CD4-positive, alpha-beta T cell (primary cell): Measurements from ENCODE around the gene GBP3. TPM values are rescaled to one million over a fixed set of nuclear protein-coding genes. Genes with fewer than 3 reads are reported as not detected.
"Not testable (repeated sequence)": the region's sequence is repeated elsewhere in the genome, so short reads cannot be mapped to it uniquely, and the experiment has no call there.

Source experiments
- ATAC-seq: fragments of 200-7000 bp; cut with Tn5 transposase; one replicate; pipeline ENCODE4 v1.10.0; 2022; ENCODE audit warnings: mild to moderate bottlenecking; ENCODE audit not compliant: poor library complexity
- CTCF ChIA-PET: fragments of 350-600 bp; sonication (Branson Sonifier 250); formaldehyde crosslinking; loops from one replicate; lab custom pipeline; 2021; ENCODE audit warnings: antibody characterized with exemption, inconsistent platforms; lab: Charles Lee
- POLR2A ChIA-PET: fragments of 350-600 bp; sonication (Branson Sonifier 250); formaldehyde crosslinking; loops from one replicate; lab custom pipeline; 2021; ENCODE audit warnings: antibody characterized with exemption, inconsistent platforms; lab: Charles Lee
- DNase-seq, 14 experiments: peaks; one replicate each; pipeline ENCODE4 v3.0.0-alpha.2; 2013 to 2020; ENCODE audit warnings: mixed read lengths in 2 of 14
- H3K27ac ChIP-seq, 2 donors: one replicate each; pipeline versions ENCODE4 v1.5.1 to v1.7.0; 2013; ENCODE audit warnings: low read length in 2 of 2, low read depth in 1 of 2, mild to moderate bottlenecking in 1 of 2
- H3K27me3 ChIP-seq, 2 experiments: 1 replicate in 1 of 2; 2 replicates in 1 of 2; pipeline versions ENCODE4 v1.6.1 to v1.7.0; 2013; ENCODE audit warnings: low read length in 2 of 2, control low read depth in 1 of 2, mild to moderate bottlenecking in 1 of 2, moderate library complexity in 1 of 2; ENCODE audit not compliant: insufficient read depth in 2 of 2, control insufficient read depth in 1 of 2
- H3K36me3 ChIP-seq: one replicate; pipeline ENCODE4 v1.6.1; 2013; ENCODE audit warnings: low read length, control low read depth; ENCODE audit not compliant: insufficient read depth
- H3K4me1 ChIP-seq: one replicate; pipeline ENCODE4 v1.6.1; 2013; ENCODE audit warnings: low read length, control low read depth; ENCODE audit not compliant: insufficient read depth
- H3K4me3 ChIP-seq: one replicate; pipeline ENCODE4 v1.5.1; 2013; ENCODE audit warnings: mild to moderate bottlenecking, low read length, moderate library complexity
- H3K9me3 ChIP-seq, 2 experiments: 1 replicate in 1 of 2; 2 replicates in 1 of 2; pipeline versions ENCODE4 v1.6.1 to v1.7.0; 2013; ENCODE audit warnings: low read length in 2 of 2, mild to moderate bottlenecking in 2 of 2, control low read depth in 1 of 2, moderate library complexity in 1 of 2; ENCODE audit not compliant: control insufficient read depth in 1 of 2, insufficient read depth in 1 of 2
- H3K27ac Mint-ChIP-seq: one replicate; pipeline ENCODE4 v1.8.0; 2020; ENCODE audit warnings: mixed read lengths
- H3K27me3 Mint-ChIP-seq: one replicate; pipeline ENCODE4 v1.8.0; 2021; ENCODE audit warnings: mixed read lengths
- H3K36me3 Mint-ChIP-seq: one replicate; pipeline ENCODE4 v1.8.0; 2021; ENCODE audit warnings: low read depth, mixed read lengths
- H3K4me1 Mint-ChIP-seq: one replicate; pipeline ENCODE4 v1.8.0; 2021; ENCODE audit warnings: low read depth, mixed read lengths
- H3K4me3 Mint-ChIP-seq: one replicate; pipeline ENCODE4 v1.8.0; 2020; ENCODE audit warnings: mild to moderate bottlenecking, mixed read lengths
- H3K9me3 Mint-ChIP-seq: one replicate; pipeline ENCODE4 v1.8.0; 2020; ENCODE audit warnings: mixed read lengths
- CTCF ChIP-seq: fragments of 200-600 bp; IDR thresholded peaks from one replicate; pipeline ENCODE4 v1.8.0; 2022; ENCODE audit warnings: antibody characterized with exemption, mild to moderate bottlenecking
- intact Hi-C, 2 experiments: fragments of 100-400 bp; cut with DNase I in 1 of 2; cut with micrococcal nuclease in 1 of 2; formaldehyde crosslinking; loops; one replicate each; pipeline versions ENCODE4 v1.15.1 to v1.9.0; 2023 to 2025; cut with DNase I, micrococcal nuclease
- total RNA-seq, 174 experiments: library from RNA in 2 of 174; stranded (reverse) in 2 of 174; gene quantifications; one replicate each; pipeline ENCODE4 v1.2.3 and lab custom pipeline; 2021 to 2026

Gene GBP3
- total RNA-seq, 2 experiments from 2014 or later, result 17.5 to 20.7 TPM

GRCh38 chr1:89051300-89051954, 28.8 kb upstream of the GBP3 start:
- no peaks in the 10 kb centered on the region for H3K27me3 Mint-ChIP-seq
- Histone ChIP-seq H3K4me3 (no peak overlapping the region), H3K4me1 (no peaks in the 10 kb centered on the region), H3K27me3 (no peaks in the 10 kb centered on the region), H3K9me3 (no peaks in the 10 kb centered on the region), H3K27ac (no peak overlapping the region), H3K36me3 (peaks cover 79% of the 10 kb centered on the region)
- TF ChIP-seq CTCF, result no peak
- intact Hi-C loops, result no loop called here
- no peak overlapping the region for H3K4me3 Mint-ChIP-seq
- no peak for ATAC-seq
- peaks cover 82% of the 10 kb centered on the region for H3K36me3 Mint-ChIP-seq
- no peaks in the 10 kb centered on the region for H3K4me1 Mint-ChIP-seq
- POLR2A ChIA-PET, result interaction anchor here (0.8 to 1.1 kb wide), 2 partner anchors 11 to 40 kb away, joined by 3 read pairs; no protein-coding TSS in a partner anchor
- no peak for DNase-seq
- H3K27ac Mint-ChIP-seq, result no peak overlapping the region
- H3K9me3 Mint-ChIP-seq, result no peaks in the 10 kb centered on the region
- CTCF ChIA-PET, result interaction anchor here (1.0 kb wide), 1 partner anchor 50 kb away, joined by 3 read pairs; no protein-coding TSS in a partner anchor

- Mint-ChIP-seq H3K36me3 (peaks cover 74% of the 10 kb centered on the region), H3K27ac (no peak overlapping the region), H3K9me3 (no peaks in the 10 kb centered on the region), H3K4me1 (no peaks in the 10 kb centered on the region), H3K27me3 (no peaks in the 10 kb centered on the region), H3K4me3 (no peak overlapping the region)
- H3K4me1 ChIP-seq, result no peaks in the 10 kb centered on the region
- ATAC-seq (no peak), DNase-seq (no peak)
- peaks cover 71% of the 10 kb centered on the region for H3K36me3 ChIP-seq
- no peaks in the 10 kb centered on the region for H3K9me3 ChIP-seq
- intact Hi-C loops, result no loop called here
- H3K27me3 ChIP-seq, result no peaks in the 10 kb centered on the region
- POLR2A ChIA-PET, result no interaction called here
- no peak overlapping the region for H3K27ac ChIP-seq
- no peak for TF ChIP-seq CTCF
- CTCF ChIA-PET, result no interaction called here
- H3K4me3 ChIP-seq, result no peak overlapping the region
Measured at GRCh38 chr1:89050649-89051033, 28.0 kb upstream of the GBP3 start.

- H3K27me3 Mint-ChIP-seq, H3K4me3 ChIP-seq, intact Hi-C loops, H3K27ac ChIP-seq, ATAC-seq, POLR2A ChIA-PET, H3K4me1 ChIP-seq, H3K9me3 ChIP-seq, H3K9me3 Mint-ChIP-seq, CTCF ChIA-PET, H3K4me3 Mint-ChIP-seq, DNase-seq, H3K27me3 ChIP-seq, H3K4me1 Mint-ChIP-seq, H3K27ac Mint-ChIP-seq: not testable (repeated sequence)
- peaks cover 70% of the 10 kb centered on the region for H3K36me3 Mint-ChIP-seq
- peaks cover 66% of the 10 kb centered on the region for H3K36me3 ChIP-seq
Measured at GRCh38 chr1:89049901-89050648, 27.4 kb upstream of the GBP3 start.

GRCh38 chr1:89049187-89049586, 26.5 kb upstream of the GBP3 start:
- H3K27ac ChIP-seq, H3K27me3 ChIP-seq, intact Hi-C loops, H3K9me3 Mint-ChIP-seq, ATAC-seq, H3K4me1 ChIP-seq, H3K27ac Mint-ChIP-seq, H3K4me1 Mint-ChIP-seq, H3K9me3 ChIP-seq, H3K27me3 Mint-ChIP-seq, H3K4me3 Mint-ChIP-seq, H3K4me3 ChIP-seq, POLR2A ChIA-PET, DNase-seq: not testable (repeated sequence)
- H3K36me3 ChIP-seq, result peaks cover 58% of the 10 kb centered on the region
- CTCF ChIA-PET, result interaction anchor here (0.7 kb wide), 1 partner anchor 19 kb away, joined by 3 read pairs; no protein-coding TSS in a partner anchor
- peaks cover 62% of the 10 kb centered on the region for H3K36me3 Mint-ChIP-seq
